ENCODE measurements around the gene ROBO2. TPM values are rescaled to one million over a fixed set of nuclear protein-coding genes. Genes with fewer than 3 reads are reported as not detected.

Gene ROBO2
- total RNA-seq, 2 donors from 2014 or later: 2.5 to 2.9 TPM

DNA sequence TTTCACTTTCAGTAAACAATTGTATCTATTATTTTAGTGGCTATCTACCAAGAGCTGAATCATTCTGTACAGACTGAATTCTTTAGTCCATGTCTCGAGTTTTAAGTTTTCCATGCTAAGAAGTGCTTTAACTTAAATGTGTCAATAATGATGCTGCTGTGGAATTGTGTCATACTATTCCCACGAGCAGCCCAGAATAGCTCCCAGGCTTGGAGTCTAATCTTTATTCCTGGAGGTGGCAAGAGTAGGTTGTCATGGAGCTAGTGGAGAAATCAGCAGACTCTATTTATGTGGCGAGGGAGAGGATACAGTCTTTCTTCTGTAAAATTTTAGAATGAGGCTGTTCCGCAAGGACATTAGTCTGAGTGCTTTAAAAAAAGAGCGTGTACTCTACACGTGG is 207.2 kb downstream of the ROBO2 start:
- H3K4me3 ChIP-seq (ENCODE audit: low read length): no peak overlapping the region
- no peak overlapping the region for H3K27ac ChIP-seq (ENCODE audit: low read depth, low read length)
- H3K4me3 Mint-ChIP-seq: no peak overlapping the region
- no peak overlapping the region for H3K9ac ChIP-seq (ENCODE audit: extremely low read depth, low read length, poor library complexity, severe bottlenecking)
- H3K36me3 Mint-ChIP-seq (ENCODE audit: low read depth): no peaks in the 10 kb centered on the region
- H3K27ac Mint-ChIP-seq: no peak overlapping the region
- peaks cover 6% of the 10 kb centered on the region for H3K27me3 Mint-ChIP-seq (ENCODE audit: insufficient read depth)
- no peak for DNase-seq
- WGBS, 2 experiments (ENCODE audit: insufficient coverage in 1 of 2, insufficient read length in 1 of 2): 90 to 93% methylated on average over 3 to 6 of the region's 6 CpGs
- H3K9me3 ChIP-seq (ENCODE audit: control insufficient read depth, low read length): no peaks in the 10 kb centered on the region
- H3K27me3 ChIP-seq (ENCODE audit: control insufficient read depth, insufficient read depth, low read length, poor library complexity, severe bottlenecking): no peaks in the 10 kb centered on the region
- no peaks in the 10 kb centered on the region for H3K9me3 Mint-ChIP-seq
- peaks cover 8% of the 10 kb centered on the region for H3K4me1 Mint-ChIP-seq
- TF ChIP-seq, protein P1, sequence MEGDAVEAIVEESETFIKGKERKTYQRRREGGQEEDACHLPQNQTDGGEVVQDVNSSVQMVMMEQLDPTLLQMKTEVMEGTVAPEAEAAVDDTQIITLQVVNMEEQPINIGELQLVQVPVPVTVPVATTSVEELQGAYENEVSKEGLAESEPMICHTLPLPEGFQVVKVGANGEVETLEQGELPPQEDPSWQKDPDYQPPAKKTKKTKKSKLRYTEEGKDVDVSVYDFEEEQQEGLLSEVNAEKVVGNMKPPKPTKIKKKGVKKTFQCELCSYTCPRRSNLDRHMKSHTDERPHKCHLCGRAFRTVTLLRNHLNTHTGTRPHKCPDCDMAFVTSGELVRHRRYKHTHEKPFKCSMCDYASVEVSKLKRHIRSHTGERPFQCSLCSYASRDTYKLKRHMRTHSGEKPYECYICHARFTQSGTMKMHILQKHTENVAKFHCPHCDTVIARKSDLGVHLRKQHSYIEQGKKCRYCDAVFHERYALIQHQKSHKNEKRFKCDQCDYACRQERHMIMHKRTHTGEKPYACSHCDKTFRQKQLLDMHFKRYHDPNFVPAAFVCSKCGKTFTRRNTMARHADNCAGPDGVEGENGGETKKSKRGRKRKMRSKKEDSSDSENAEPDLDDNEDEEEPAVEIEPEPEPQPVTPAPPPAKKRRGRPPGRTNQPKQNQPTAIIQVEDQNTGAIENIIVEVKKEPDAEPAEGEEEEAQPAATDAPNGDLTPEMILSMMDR (conservative IDR thresholded peaks at IDR 0.05): no peak
- H3K4me1 ChIP-seq (ENCODE audit: control insufficient read depth, insufficient read depth, low read length): peaks cover 8% of the 10 kb centered on the region
- no peaks in the 10 kb centered on the region for H3K36me3 ChIP-seq (ENCODE audit: control insufficient read depth, insufficient read depth, low read length)

DNA sequence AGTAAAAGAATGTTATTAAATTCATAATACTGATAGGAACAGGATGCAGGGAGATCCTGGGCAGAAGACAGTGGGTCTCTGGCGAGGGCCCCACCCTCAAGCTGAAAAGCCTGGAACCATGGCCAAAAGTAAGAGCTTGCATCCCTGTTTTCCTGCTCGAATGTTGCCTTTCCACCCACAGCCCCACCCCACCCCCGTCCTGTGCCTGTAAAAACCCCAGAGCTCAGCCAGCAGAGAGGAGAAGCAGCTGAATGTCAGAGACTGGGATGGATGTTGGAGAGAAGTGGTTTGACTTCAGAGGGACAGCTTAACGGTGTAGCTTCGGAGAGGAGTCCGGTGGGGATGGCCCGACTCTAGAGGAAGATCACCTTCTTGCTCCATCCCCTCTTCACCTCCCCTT is 207.9 kb downstream of the ROBO2 start:
- TF ChIP-seq, protein P1 (conservative IDR thresholded peaks at IDR 0.05): no peak
- no peak overlapping the region for H3K27ac ChIP-seq (ENCODE audit: low read depth, low read length)
- 88 to 93% methylated on average over 3 to 7 of the region's 7 CpGs for WGBS, 2 experiments (ENCODE audit: insufficient coverage in 1 of 2, insufficient read length in 1 of 2)
- H3K4me3 ChIP-seq (ENCODE audit: low read length): no peak overlapping the region
- no peaks in the 10 kb centered on the region for H3K36me3 ChIP-seq (ENCODE audit: control insufficient read depth, insufficient read depth, low read length)
- Mint-ChIP-seq H3K4me1 (peaks cover 8% of the 10 kb centered on the region), H3K27me3 (ENCODE audit: insufficient read depth) (peaks cover 6% of the 10 kb centered on the region), H3K36me3 (ENCODE audit: low read depth) (no peaks in the 10 kb centered on the region), H3K4me3 (no peak overlapping the region), H3K9me3 (no peaks in the 10 kb centered on the region), H3K27ac (no peak overlapping the region)
- H3K9ac ChIP-seq (ENCODE audit: extremely low read depth, low read length, poor library complexity, severe bottlenecking): no peak overlapping the region
- H3K9me3 ChIP-seq (ENCODE audit: control insufficient read depth, low read length): no peaks in the 10 kb centered on the region
- DNase-seq: no peak
- H3K4me1 ChIP-seq (ENCODE audit: control insufficient read depth, insufficient read depth, low read length): peaks cover 8% of the 10 kb centered on the region
- no peaks in the 10 kb centered on the region for H3K27me3 ChIP-seq (ENCODE audit: control insufficient read depth, insufficient read depth, low read length, poor library complexity, severe bottlenecking)

- no peaks in the 10 kb centered on the region for H3K36me3 Mint-ChIP-seq (ENCODE audit: low read depth)
- no peak for DNase-seq
- no peak overlapping the region for H3K4me3 Mint-ChIP-seq
- Histone ChIP-seq H3K9ac (ENCODE audit: extremely low read depth, low read length, poor library complexity, severe bottlenecking) (no peak overlapping the region), H3K9me3 (ENCODE audit: control insufficient read depth, low read length) (no peaks in the 10 kb centered on the region), H3K4me3 (ENCODE audit: low read length) (no peak overlapping the region), H3K27ac (ENCODE audit: low read depth, low read length) (no peak overlapping the region), H3K27me3 (ENCODE audit: control insufficient read depth, insufficient read depth, low read length, poor library complexity, severe bottlenecking) (no peaks in the 10 kb centered on the region), H3K36me3 (ENCODE audit: control insufficient read depth, insufficient read depth, low read length) (no peaks in the 10 kb centered on the region), H3K4me1 (ENCODE audit: control insufficient read depth, insufficient read depth, low read length) (peaks cover 8% of the 10 kb centered on the region)
- peaks cover 8% of the 10 kb centered on the region for H3K4me1 Mint-ChIP-seq
- WGBS, 2 experiments (ENCODE audit: insufficient coverage in 1 of 2, insufficient read length in 1 of 2): 87 to 97% methylated on average over 7 to 16 of the region's 17 CpGs
- H3K27me3 Mint-ChIP-seq (ENCODE audit: insufficient read depth): peaks cover 6% of the 10 kb centered on the region
- TF ChIP-seq, protein P1 (conservative IDR thresholded peaks at IDR 0.05): no peak
- no peak overlapping the region for H3K27ac Mint-ChIP-seq
- no peaks in the 10 kb centered on the region for H3K9me3 Mint-ChIP-seq
Observed at GRCh38 chr3:77248420-77248819, 208.5 kb downstream of the ROBO2 start.
